ENCODE results near the gene TMC2.

- TF ChIP-seq CTCF (IDR thresholded peaks at IDR 0.05) = no peak
- no peak for TF ChIP-seq POLR2A (IDR thresholded peaks at IDR 0.05)
- TF ChIP-seq POLR2AphosphoS5 (IDR thresholded peaks at IDR 0.05) = no peak
These were observed 104.5 kb downstream of the TMC2 start for GRCh38 chr20:2640899-2641298.

All from upper lobe of left lung (tissue), 4 donors.